GM19351 (cell line): Measurements from ENCODE around the gene ST8SIA1.

Experiments used
- ATAC-seq: cut with Tn5 transposase; IDR thresholded peaks from one replicate; pipeline ENCODE4 v1.9.1; 2021; ENCODE audit warnings: mild to moderate bottlenecking, moderate library complexity; ENCODE audit not compliant: unreplicated experiment

Gene ST8SIA1

DNA sequence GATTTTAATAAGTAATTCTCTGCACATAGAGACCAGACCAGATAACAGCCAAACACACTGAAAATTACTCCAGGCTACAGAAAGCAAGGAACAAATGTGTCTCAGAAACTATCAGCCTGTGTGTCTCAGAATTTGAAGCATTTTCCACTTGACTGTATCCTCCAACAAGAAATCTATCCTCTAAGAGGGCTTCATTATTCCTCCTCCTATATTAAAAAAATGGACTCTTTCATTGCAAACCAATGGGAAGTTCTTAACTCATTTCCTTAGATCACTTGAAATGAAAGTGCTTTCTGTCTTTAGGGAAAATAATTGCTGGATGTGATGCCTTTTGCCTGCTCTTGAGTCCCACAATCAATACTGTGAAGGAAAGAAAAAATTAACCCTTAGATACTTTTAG lies 2.3 kb downstream of the ST8SIA1 start:
- no peak for ATAC-seq

- ATAC-seq = no peak
These were observed 4.9 kb downstream of the ST8SIA1 start for GRCh38 chr12:22329621-22330020.

GRCh38 chr12:22325218-22325617 lies 9.3 kb downstream of the ST8SIA1 start:
- no peak for ATAC-seq

- ATAC-seq = no peak
These were observed 12.4 kb downstream of the ST8SIA1 start for GRCh38 chr12:22322091-22322490.

GRCh38 chr12:22321638-22322037 lies 12.9 kb downstream of the ST8SIA1 start:
- no peak for ATAC-seq

DNA sequence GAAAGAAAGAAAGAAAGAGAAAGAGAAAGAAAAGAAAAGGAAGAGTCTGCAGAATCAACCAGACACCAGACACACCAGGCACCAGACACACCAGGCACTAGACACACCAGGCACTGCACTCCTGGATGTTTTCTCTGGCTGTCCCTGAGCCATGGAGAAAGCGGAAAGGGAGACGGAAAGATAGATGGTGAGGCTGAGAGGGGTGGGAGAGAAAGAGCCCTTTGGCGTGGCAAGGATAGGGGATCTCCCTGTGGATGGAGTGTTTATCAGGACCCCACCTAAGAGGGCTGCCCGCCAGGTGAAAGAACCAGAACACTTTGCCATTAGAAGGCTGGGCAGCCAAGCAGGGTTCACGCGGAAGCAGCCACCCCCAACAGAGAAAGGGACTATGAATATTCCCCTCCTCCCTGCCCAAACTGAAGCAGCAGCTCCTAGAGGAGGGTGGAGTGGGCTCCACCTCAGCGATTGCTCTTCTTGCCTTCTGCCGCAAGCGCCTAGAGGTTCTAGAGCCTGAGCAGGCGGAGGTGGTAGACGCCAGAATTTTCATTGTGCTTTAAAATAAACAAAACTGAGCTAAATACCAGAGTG lies 13.4 kb downstream of the ST8SIA1 start:
- no peak for ATAC-seq

GRCh38 chr12:22318108-22318737 lies 16.3 kb downstream of the ST8SIA1 start:
- peak; percentile 46 for ATAC-seq

- no peak for ATAC-seq
These were observed 20.6 kb downstream of the ST8SIA1 start for GRCh38 chr12:22313963-22314330.

DNA sequence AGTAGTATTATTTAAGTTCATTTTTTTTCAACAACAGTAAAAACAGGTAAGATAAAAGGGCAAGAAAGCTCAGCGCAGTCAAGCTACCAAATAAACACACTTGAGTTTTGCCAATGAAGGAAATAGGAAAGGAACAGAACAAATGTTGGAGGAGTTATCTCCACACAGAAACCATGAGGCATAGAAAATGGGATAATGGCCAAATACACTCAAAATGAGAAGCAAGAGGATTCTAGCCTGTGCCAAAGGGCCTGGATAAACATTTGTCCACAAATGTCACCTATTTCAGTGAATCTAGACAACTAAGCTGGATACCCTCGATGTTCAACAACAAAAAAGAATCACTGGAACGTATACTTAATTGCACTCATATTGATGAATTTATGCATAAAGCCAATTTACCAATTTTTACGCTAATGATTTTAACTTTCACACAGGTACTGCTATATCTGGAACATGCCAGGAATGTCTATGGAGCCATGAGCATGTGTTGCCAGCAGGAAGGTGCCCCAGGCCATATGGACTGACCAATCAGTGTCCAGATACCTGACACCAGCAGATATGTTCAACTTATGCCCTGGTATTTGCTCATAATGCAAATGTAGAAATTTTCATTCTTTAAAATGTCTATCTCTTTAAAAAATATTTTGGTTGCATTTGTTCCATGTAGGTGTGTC lies 21.1 kb downstream of the ST8SIA1 start:
- no peak for ATAC-seq

GRCh38 chr12:22312336-22312735 lies 22.2 kb downstream of the ST8SIA1 start:
- ATAC-seq = no peak

DNA sequence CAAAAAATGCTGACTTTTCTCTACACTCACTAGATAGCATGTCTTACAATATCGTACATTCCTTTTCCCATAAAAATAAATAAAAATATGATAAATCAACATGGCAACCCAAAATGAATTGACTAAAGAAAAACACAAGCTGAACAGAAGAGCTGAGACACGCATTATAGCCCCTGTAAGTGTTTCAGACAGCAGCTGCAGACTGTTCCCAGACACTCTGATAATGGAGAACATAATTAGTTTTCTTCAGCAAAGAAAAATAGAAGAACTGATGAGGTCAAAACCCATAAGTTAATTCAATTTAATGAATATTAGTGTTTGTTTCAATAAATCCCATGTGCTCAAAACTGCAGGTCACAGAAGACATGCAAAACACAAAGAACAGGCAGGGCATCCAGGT lies 23.8 kb downstream of the ST8SIA1 start:
- no peak for ATAC-seq

- no peak for ATAC-seq
These were observed 24.2 kb downstream of the ST8SIA1 start for GRCh38 chr12:22310275-22310674.

DNA sequence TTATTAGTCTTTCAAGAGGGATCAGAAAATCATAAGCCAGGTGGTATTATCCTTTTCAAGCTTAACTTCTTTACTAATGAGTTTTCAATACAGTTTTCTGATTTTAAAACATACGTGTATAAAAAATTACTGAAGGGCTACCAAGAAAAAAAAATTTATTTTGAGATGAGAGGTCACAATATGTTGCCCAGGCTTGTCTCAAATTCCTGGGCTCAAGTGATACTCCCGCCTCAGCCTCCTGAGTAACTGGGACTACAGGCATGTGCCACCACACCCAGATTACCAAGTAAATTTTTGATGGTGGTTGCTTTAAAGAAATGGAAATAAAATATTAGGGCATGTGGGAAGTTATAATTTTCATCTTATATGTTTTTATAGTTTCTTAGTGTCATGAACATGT lies 26.7 kb downstream of the ST8SIA1 start:
- no peak for ATAC-seq

DNA sequence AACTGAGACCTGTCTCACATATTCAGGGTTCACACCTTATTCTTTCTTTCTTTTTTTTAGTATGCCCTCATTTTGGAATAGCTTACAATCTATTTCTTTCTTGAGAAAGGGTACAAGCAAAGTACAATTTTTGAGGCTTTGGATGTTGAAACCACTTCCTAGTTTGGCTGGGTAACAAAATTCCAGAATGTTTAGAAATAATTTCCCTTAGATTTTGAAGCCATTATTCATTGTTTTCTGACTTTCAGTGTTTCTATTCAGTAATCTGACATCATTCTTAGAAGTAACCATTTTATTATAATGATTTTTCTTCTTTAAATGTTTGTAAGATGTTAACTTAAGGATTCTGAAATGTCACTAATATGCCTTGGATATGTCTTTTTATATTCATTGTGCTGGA lies 28.2 kb downstream of the ST8SIA1 start:
- no peak for ATAC-seq

DNA sequence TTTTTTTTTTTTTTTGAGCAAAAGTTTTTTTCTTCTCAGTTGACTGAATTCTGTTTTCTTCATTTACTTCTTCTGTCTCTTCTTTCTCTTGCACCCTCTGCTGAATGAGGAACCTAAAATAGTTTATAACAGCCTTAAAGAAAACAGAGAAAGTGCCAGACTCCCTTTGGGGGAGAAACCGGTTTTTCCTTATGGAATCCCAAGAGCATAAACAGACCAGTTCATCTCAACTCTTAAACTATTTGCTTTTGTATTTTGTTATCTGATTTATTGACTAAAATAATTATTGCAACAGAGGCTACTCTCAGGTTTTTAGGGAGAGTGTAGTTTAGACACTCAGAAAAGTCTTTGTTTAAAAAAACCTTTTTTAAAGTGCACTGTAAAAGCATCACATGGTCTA lies 30.2 kb downstream of the ST8SIA1 start:
- no peak for ATAC-seq

DNA sequence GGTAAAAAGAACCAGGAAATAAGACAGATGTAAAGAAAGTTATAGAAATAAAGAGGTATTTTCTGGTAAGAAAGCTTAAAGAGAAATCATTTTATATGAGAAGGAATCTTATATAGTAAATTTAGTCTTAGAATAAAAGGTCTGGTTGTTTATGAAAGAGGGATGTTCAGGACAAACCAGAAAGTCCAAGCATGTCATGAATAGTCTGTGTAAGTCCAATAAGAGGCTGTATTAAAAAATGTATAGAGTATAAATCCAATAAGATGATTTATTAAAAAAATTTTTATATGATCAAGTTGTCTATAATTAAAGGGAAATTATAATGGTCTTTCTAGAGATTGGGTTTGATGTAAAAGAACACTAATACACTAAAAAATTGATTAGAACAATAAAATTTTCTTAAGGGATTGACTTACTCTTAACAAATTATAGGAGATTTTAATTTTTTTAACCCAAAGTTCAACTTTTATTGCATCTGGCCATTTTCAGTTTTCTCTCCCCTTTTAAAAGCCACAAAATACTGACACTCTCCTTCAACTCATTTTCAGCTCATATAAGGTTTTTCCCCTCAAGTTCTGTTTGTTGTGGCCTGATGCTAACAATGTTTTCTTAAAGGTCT lies 35.1 kb downstream of the ST8SIA1 start:
- no peak for ATAC-seq

- ATAC-seq = no peak
These were observed 45.3 kb downstream of the ST8SIA1 start for GRCh38 chr12:22289250-22289649.

- ATAC-seq = no peak
These were observed 46.5 kb downstream of the ST8SIA1 start for GRCh38 chr12:22287776-22288621.

GRCh38 chr12:22287101-22287500 lies 47.4 kb downstream of the ST8SIA1 start:
- no peak for ATAC-seq

- ATAC-seq = no peak
These were observed 47.9 kb downstream of the ST8SIA1 start for GRCh38 chr12:22286569-22286968.

DNA sequence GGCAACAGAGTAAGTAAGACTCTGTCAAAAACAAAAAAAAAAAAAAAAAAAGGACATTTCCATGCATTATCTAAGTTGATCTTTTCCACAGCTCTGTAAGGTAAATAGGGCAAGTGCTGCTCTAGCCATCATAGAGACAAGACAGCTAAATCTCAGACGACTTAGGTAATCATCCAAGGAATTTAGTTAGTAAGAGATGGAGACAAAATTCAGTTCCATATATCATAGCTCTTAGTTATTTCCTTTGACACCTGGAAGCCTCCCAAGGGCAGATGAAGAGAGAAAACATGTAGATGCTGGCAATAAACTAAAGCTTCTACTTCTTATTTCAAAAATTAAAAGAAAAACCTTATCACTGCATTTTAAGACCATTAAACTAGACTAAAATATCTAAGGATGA lies 48.7 kb downstream of the ST8SIA1 start:
- no peak for ATAC-seq
